Stimulated activated CD8-positive, alpha-beta memory T cell treated with anti-CD3 and anti-CD28 coated beads, Interleukin-2, amount 100 ng/mL, for 48 hours (primary cell): ENCODE results near the gene SLC25A12.
"Not testable (repeated sequence)": the region's sequence is repeated elsewhere in the genome, so short reads cannot be mapped to it uniquely, and the experiment has no call there.

Source experiments
- DNase-seq, 2 donors: peaks; one replicate each; pipeline ENCODE4 v3.0.0-alpha.2; 2020; ENCODE audit warnings: low read depth in 2 of 2

SLC25A12 gene

GRCh38 chr2:171789956-171790355 lies 104.1 kb downstream of the SLC25A12 start:
- DNase-seq, result no peak

- no peak for DNase-seq
These were observed 105.6 kb downstream of the SLC25A12 start for GRCh38 chr2:171788316-171788993.

GRCh38 chr2:171787333-171788072 lies 106.5 kb downstream of the SLC25A12 start:
- no peak for DNase-seq

GRCh38 chr2:171785450-171785849 lies 108.6 kb downstream of the SLC25A12 start:
- DNase-seq, result no peak

- no peak for DNase-seq
These were observed 115.5 kb downstream of the SLC25A12 start for GRCh38 chr2:171778515-171778914.

GRCh38 chr2:171774581-171774980 lies 119.5 kb downstream of the SLC25A12 start:
- DNase-seq, result not testable (repeated sequence)

- no peak for DNase-seq
These were observed 121.7 kb downstream of the SLC25A12 start for GRCh38 chr2:171772373-171772772.

- DNase-seq, result no peak
These were observed 122.6 kb downstream of the SLC25A12 start for GRCh38 chr2:171771463-171771862.

- no peak for DNase-seq
These were observed 130.4 kb downstream of the SLC25A12 start for GRCh38 chr2:171763602-171764001.

GRCh38 chr2:171762879-171763573 lies 131.0 kb downstream of the SLC25A12 start:
- no peak for DNase-seq

GRCh38 chr2:171761176-171761575 lies 132.9 kb downstream of the SLC25A12 start:
- DNase-seq, result not testable (repeated sequence)

GRCh38 chr2:171758762-171759161 lies 135.3 kb downstream of the SLC25A12 start:
- DNase-seq, result not testable (repeated sequence)

- no peak for DNase-seq
These were observed 139.6 kb downstream of the SLC25A12 start for GRCh38 chr2:171754254-171754939.

GRCh38 chr2:171747371-171747770 lies 146.7 kb downstream of the SLC25A12 start:
- DNase-seq, result no peak

GRCh38 chr2:171745806-171746205 lies 148.2 kb downstream of the SLC25A12 start:
- DNase-seq, result no peak

GRCh38 chr2:171745141-171745540 lies 148.9 kb downstream of the SLC25A12 start:
- DNase-seq, result no peak

GRCh38 chr2:171742760-171743159 lies 151.3 kb downstream of the SLC25A12 start:
- no peak for DNase-seq

GRCh38 chr2:171741189-171741588 lies 152.9 kb downstream of the SLC25A12 start:
- no peak for DNase-seq

GRCh38 chr2:171735991-171736710 lies 157.9 kb downstream of the SLC25A12 start:
- DNase-seq, result no peak
